PC-3 (cell line): ENCODE results near the gene GALNT2. TPM values are rescaled to one million over a fixed set of nuclear protein-coding genes. Genes with fewer than 3 reads are reported as not detected.

Source experiments
- ATAC-seq: fragments of 200-7000 bp; cut with Tn5 transposase; 2 replicates; pipeline ENCODE4 v1.9.1; 2020; ENCODE audit warnings: mild to moderate bottlenecking, moderate library complexity
- BruUV-seq: library from RNA; stranded (reverse); fragments of 400-500 nt; replicated peaks from 2 replicates; lab custom pipeline; 2021; lab: Mats Ljungman, UMichigan
- CTCF ChIA-PET: fragments of 300-600 bp; sonication (Branson Sonifier 250); formaldehyde crosslinking; loops from one replicate; lab custom pipeline; 2022; ENCODE audit warnings: antibody characterized with exemption; lab: Charles Lee
- POLR2A ChIA-PET: fragments of 300-600 bp; sonication (Branson Sonifier 250); formaldehyde crosslinking; loops from one replicate; lab custom pipeline; 2022; ENCODE audit warnings: antibody characterized with exemption; ENCODE audit not compliant: unreplicated experiment; lab: Charles Lee
- DNase-seq: peaks from one replicate; pipeline ENCODE4 v3.0.0-alpha.2; 2015
- H2AFZ ChIP-seq: fragments of 300-600 bp; sonication (generic); 2 replicates; pipeline ENCODE4 v1.6.0; 2016; ENCODE audit warnings: antibody characterized with exemption, low read length
- H3F3A ChIP-seq: fragments of 300-600 bp; sonication (generic); one replicate; pipeline ENCODE4 v1.6.0; 2017; ENCODE audit warnings: antibody characterized with exemption, low read length, control low read depth, mild to moderate bottlenecking; ENCODE audit not compliant: unreplicated experiment
- H3K27ac ChIP-seq: fragments of 300-600 bp; sonication (generic); 2 replicates; pipeline ENCODE4 v1.5.1; 2016; ENCODE audit warnings: mild to moderate bottlenecking, low read length
- H3K27me3 ChIP-seq: fragments of 300-600 bp; sonication (generic); 2 replicates; pipeline ENCODE4 v1.6.1; 2016; ENCODE audit warnings: low read length, mixed read lengths
- H3K36me3 ChIP-seq: fragments of 300-600 bp; sonication (generic); 2 replicates; pipeline ENCODE4 v1.6.1; 2016; ENCODE audit warnings: low read depth, mixed run types, low read length, mixed read lengths
- H3K4me1 ChIP-seq: fragments of 300-600 bp; sonication (generic); 2 replicates; pipeline ENCODE4 v1.5.1; 2016; ENCODE audit warnings: low read length; ENCODE audit not compliant: insufficient read depth
- H3K4me2 ChIP-seq: fragments of 300-600 bp; sonication (generic); 2 replicates; pipeline ENCODE4 v1.6.0; 2016; ENCODE audit warnings: low read length
- H3K4me3 ChIP-seq: fragments of 300-600 bp; sonication (generic); 2 replicates; pipeline ENCODE4 v1.5.1; 2016; ENCODE audit warnings: mild to moderate bottlenecking, low read length, mixed read lengths
- H3K79me2 ChIP-seq: fragments of 300-600 bp; sonication (generic); 2 replicates; pipeline ENCODE4 v1.6.1; 2017; ENCODE audit warnings: low read length, mixed read lengths
- H3K9ac ChIP-seq: fragments of 300-600 bp; sonication (generic); 2 replicates; pipeline ENCODE4 v1.6.0; 2016; ENCODE audit warnings: mild to moderate bottlenecking, low read length
- H3K9me2 ChIP-seq: fragments of 300-600 bp; sonication (generic); replicated peaks from 2 replicates; pipeline ENCODE4 v1.6.1; 2016; ENCODE audit warnings: mixed run types, low read length, mixed read lengths
- H3K9me3 ChIP-seq: fragments of 300-600 bp; sonication (generic); 2 replicates; pipeline ENCODE4 v1.6.1; 2016; ENCODE audit warnings: low read length, mixed read lengths
- H4K20me1 ChIP-seq: fragments of 300-600 bp; sonication (generic); 2 replicates; pipeline ENCODE4 v1.6.1; 2016; ENCODE audit warnings: low read length, mixed read lengths
- EZH2 ChIP-seq: fragments of 300-600 bp; sonication (generic); IDR thresholded peaks from one replicate; pipeline ENCODE4 v1.6.1; 2017; ENCODE audit warnings: antibody characterized with exemption, mild to moderate bottlenecking, low read length; ENCODE audit not compliant: unreplicated experiment
- EZH2phosphoT487 ChIP-seq: fragments of 300-600 bp; sonication (generic); IDR thresholded peaks from 2 replicates; pipeline ENCODE4 v1.6.1; 2018; ENCODE audit warnings: mild to moderate bottlenecking, antibody characterized with exemption, low read length, borderline replicate concordance
- intact Hi-C: fragments of 100-400 bp; cut with micrococcal nuclease; formaldehyde crosslinking; loops from 2 replicates; pipeline ENCODE4 v1.9.0; 2023
- total RNA-seq: library from RNA; depleted of rRNA; stranded (reverse); fragments of >200 nt; gene quantifications from 2 replicates; pipeline ENCODE4 v1.2.3, GENCODE V29; 2014
- TF ChIP-seq, protein P1 (sequence below): fragments of 300-600 bp; sonication (generic); conservative IDR thresholded peaks from 2 replicates; pipeline ENCODE4 v1.5.1; 2017; ENCODE audit warnings: antibody characterized with exemption, low read depth, mild to moderate bottlenecking, low read length

Gene GALNT2
- total RNA-seq, 1 experiment from 2014 or later, result 182 TPM

DNA sequence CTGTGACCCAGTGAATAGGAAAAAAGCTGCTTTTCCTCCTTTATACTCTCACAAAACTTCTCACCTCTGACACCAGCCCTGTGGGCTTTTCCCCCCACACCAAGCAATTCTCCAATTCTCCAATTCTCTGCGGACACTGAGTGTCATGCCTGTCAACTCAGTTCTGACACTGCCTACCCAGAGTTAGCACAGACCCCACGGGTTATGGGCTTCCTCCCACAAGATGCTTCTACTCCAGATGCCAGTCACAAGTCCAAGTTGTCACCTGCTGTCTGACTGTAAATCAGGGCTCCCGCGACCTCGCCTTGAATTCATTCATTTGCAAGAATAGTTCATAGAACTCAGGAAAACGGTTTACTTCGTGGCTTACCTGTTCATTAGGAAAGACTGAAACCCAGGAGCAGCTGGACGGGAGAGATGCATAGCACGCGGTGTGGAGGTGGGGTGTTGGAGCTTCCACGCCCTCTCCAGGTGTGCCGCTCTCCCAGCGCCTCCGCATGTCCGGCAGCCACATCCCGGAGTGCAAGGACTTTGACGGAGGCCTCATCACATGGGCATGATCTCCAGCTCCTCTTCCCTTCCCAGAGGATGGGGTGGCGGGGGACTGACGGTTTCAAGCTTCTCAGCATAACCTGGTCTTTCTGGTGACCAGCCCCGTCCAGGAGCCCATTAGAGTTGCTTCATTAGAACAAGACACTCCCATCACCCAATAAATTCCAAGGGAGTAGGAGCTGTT, 204.4 kb downstream of the GALNT2 start:
- DNase-seq, result no peak
- H3K4me2 ChIP-seq, result no peak overlapping the region
- no peaks in the 10 kb centered on the region for H3K9me3 ChIP-seq
- intact Hi-C loops, result no loop called here
- no peak for ATAC-seq
- H3F3A ChIP-seq, result peaks cover 9% of the 10 kb centered on the region
- H2AFZ ChIP-seq, result no peak overlapping the region
- POLR2A ChIA-PET, result interaction anchor here (0.6 kb wide), 1 partner anchor 130 kb away, joined by 3 read pairs; no protein-coding TSS in a partner anchor
- no peak overlapping the region for H3K4me3 ChIP-seq
- no TSS peak for BruUV-seq
- H4K20me1 ChIP-seq, result 0 out of 2 replicates have a peak, but pooled peaks cover 5% of the 10 kb centered on the region
- no peak overlapping the region for H3K9ac ChIP-seq
- H3K4me1 ChIP-seq, result peaks cover 4% of the 10 kb centered on the region; the same call in 1 of the 2 replicates
- no peaks in the 10 kb centered on the region for H3K9me2 ChIP-seq
- H3K36me3 ChIP-seq, result peaks cover 37% of the 10 kb centered on the region
- no peak for TF ChIP-seq EZH2
- TF ChIP-seq, protein P1, sequence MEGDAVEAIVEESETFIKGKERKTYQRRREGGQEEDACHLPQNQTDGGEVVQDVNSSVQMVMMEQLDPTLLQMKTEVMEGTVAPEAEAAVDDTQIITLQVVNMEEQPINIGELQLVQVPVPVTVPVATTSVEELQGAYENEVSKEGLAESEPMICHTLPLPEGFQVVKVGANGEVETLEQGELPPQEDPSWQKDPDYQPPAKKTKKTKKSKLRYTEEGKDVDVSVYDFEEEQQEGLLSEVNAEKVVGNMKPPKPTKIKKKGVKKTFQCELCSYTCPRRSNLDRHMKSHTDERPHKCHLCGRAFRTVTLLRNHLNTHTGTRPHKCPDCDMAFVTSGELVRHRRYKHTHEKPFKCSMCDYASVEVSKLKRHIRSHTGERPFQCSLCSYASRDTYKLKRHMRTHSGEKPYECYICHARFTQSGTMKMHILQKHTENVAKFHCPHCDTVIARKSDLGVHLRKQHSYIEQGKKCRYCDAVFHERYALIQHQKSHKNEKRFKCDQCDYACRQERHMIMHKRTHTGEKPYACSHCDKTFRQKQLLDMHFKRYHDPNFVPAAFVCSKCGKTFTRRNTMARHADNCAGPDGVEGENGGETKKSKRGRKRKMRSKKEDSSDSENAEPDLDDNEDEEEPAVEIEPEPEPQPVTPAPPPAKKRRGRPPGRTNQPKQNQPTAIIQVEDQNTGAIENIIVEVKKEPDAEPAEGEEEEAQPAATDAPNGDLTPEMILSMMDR, result no peak
- CTCF ChIA-PET, result no interaction called here
- H3K79me2 ChIP-seq, result no peaks in the 10 kb centered on the region
- H3K27ac ChIP-seq, result no peak overlapping the region
- H3K27me3 ChIP-seq, result no peaks in the 10 kb centered on the region

DNA sequence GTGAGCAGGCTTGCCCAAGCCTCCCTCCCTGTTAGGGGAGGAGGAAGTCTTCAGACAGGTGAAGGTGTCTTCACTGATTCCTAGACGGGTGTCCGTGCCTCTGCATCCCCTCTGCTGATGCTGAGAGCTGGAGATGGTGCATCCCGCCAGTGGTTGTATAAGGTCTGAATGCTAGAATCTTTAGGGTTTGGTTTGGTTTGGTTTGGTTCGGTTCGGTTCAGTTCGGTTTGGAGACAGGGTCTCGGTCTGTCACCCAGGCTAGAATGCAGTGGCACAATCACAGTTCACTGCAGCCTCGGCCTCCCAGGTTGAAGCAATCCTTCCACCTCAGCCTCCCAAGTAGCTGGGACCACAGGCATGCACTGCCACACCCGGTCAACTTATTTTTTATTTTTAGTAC, 205.5 kb downstream of the GALNT2 start:
- TF ChIP-seq EZH2phosphoT487 (no peak), EZH2 (no peak)
- TF ChIP-seq, protein P1, result no peak
- no peak overlapping the region for H3K9ac ChIP-seq
- no peak overlapping the region for H3K4me2 ChIP-seq
- DNase-seq (no peak), ATAC-seq (no peak)
- no peaks in the 10 kb centered on the region for H3K9me3 ChIP-seq
- peaks cover 9% of the 10 kb centered on the region for H3F3A ChIP-seq
- no peak overlapping the region for H2AFZ ChIP-seq
- CTCF ChIA-PET, result no interaction called here
- intact Hi-C loops, result no loop called here
- H4K20me1 ChIP-seq, result 0 out of 2 replicates have a peak, but pooled peaks cover 5% of the 10 kb centered on the region
- no peaks in the 10 kb centered on the region for H3K9me2 ChIP-seq
- H3K4me3 ChIP-seq, result no peak overlapping the region
- POLR2A ChIA-PET, result no interaction called here
- no peaks in the 10 kb centered on the region for H3K27me3 ChIP-seq
- no TSS peak for BruUV-seq
- H3K4me1 ChIP-seq, result peaks cover 4% of the 10 kb centered on the region; the same call in 1 of the 2 replicates
- H3K27ac ChIP-seq, result no peak overlapping the region
- H3K79me2 ChIP-seq, result no peaks in the 10 kb centered on the region
- H3K36me3 ChIP-seq, result peaks cover 43% of the 10 kb centered on the region

DNA sequence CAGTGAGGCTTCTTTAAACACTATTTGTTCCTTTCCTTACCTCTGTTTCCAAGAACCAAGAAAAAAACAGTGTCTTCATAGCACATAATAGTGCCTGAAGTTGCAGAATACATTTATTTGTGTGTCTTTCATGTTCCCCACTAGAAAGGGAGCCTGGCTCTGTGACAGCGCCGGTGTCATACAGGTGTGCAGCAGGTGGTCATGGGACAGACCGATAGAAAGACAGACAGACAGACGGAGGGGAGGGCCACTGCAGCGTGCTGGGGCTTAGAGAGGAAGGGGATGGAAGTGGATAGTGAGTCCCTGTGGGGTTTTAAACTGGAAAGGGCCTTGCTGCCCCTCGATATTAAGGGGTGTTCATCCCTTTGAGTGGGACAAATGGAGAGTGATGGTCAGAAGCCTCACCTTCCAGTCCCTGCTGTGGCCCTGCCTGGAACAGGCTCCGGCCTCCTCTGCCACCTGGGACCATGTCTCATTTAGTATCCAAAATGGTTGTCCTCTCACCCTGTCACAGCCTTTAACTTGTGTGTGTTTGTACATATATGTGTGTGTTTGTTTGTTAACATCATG, 206.2 kb downstream of the GALNT2 start:
- peaks cover 4% of the 10 kb centered on the region; the same call in 1 of the 2 replicates for H3K4me1 ChIP-seq
- intact Hi-C loops, result no loop called here
- no TSS peak for BruUV-seq
- TF ChIP-seq, protein P1, result no peak
- H2AFZ ChIP-seq, result no peak overlapping the region
- H3K27me3 ChIP-seq, result no peaks in the 10 kb centered on the region
- CTCF ChIA-PET, result no interaction called here
- no peak overlapping the region for H3K27ac ChIP-seq
- no peaks in the 10 kb centered on the region for H3K9me3 ChIP-seq
- POLR2A ChIA-PET, result no interaction called here
- 0 out of 2 replicates have a peak, but pooled peaks cover 5% of the 10 kb centered on the region for H4K20me1 ChIP-seq
- no peak overlapping the region for H3K4me2 ChIP-seq
- H3F3A ChIP-seq, result peaks cover 9% of the 10 kb centered on the region
- ATAC-seq (no peak), DNase-seq (no peak)
- H3K4me3 ChIP-seq, result no peak overlapping the region
- H3K9ac ChIP-seq, result no peak overlapping the region
- H3K36me3 ChIP-seq, result peaks cover 44% of the 10 kb centered on the region
- no peaks in the 10 kb centered on the region for H3K9me2 ChIP-seq
- no peaks in the 10 kb centered on the region for H3K79me2 ChIP-seq
